Stimulated activated CD8-positive, alpha-beta memory T cell treated with anti-CD3 and anti-CD28 coated beads, Interleukin-12 subunit alpha, Interleukin-12 subunit beta, amount 100 ng/mL, for 1 hour (primary cell): ENCODE data around the gene STYXL1.
"Not testable (repeated sequence)": the region's sequence is repeated elsewhere in the genome, so short reads cannot be mapped to it uniquely, and the experiment has no call there.

Experiments
- DNase-seq: peaks from one replicate; pipeline ENCODE4 v3.0.0-alpha.2; 2020; ENCODE audit warnings: low read depth

The STYXL1 gene

GRCh38 chr7:76037310-76037709 is 10.5 kb downstream of the STYXL1 start:
- no peak for DNase-seq

- no peak for DNase-seq
Measured at GRCh38 chr7:76031964-76032363, 15.8 kb downstream of the STYXL1 start.

GRCh38 chr7:76029682-76030081 is 18.1 kb downstream of the STYXL1 start:
- not testable (repeated sequence) for DNase-seq

- no peak for DNase-seq
Measured at GRCh38 chr7:76023002-76023401, 24.8 kb downstream of the STYXL1 start.

GRCh38 chr7:76022026-76022780 is 25.6 kb downstream of the STYXL1 start:
- DNase-seq: no peak

GRCh38 chr7:76020031-76020714 is 27.6 kb downstream of the STYXL1 start:
- peak; percentile 49 for DNase-seq

GRCh38 chr7:76018520-76018919 is 29.3 kb downstream of the STYXL1 start:
- DNase-seq: not testable (repeated sequence)

GRCh38 chr7:76016191-76016947 is 31.4 kb downstream of the STYXL1 start:
- no peak for DNase-seq

GRCh38 chr7:76011442-76011861 is 36.3 kb downstream of the STYXL1 start:
- DNase-seq: no peak

GRCh38 chr7:76009672-76010600 is 37.9 kb downstream of the STYXL1 start:
- no peak for DNase-seq

- no peak for DNase-seq
Measured at GRCh38 chr7:76008156-76008687, 39.6 kb downstream of the STYXL1 start.

GRCh38 chr7:76005004-76005403 is 42.8 kb downstream of the STYXL1 start:
- DNase-seq: not testable (repeated sequence)

GRCh38 chr7:76003351-76003750 is 44.4 kb downstream of the STYXL1 start:
- no peak for DNase-seq

GRCh38 chr7:76002822-76003221 is 45.0 kb downstream of the STYXL1 start:
- DNase-seq: no peak

GRCh38 chr7:76002139-76002538 is 45.7 kb downstream of the STYXL1 start:
- DNase-seq: no peak

- DNase-seq: no peak
Measured at GRCh38 chr7:76000566-76000965, 47.2 kb downstream of the STYXL1 start.

- DNase-seq: no peak
Measured at GRCh38 chr7:75998038-75998437, 49.8 kb downstream of the STYXL1 start.

GRCh38 chr7:75996476-75996875 is 51.3 kb downstream of the STYXL1 start:
- no peak for DNase-seq

- DNase-seq: no peak
Measured at GRCh38 chr7:75995996-75996395, 51.8 kb downstream of the STYXL1 start.

- no peak for DNase-seq
Measured at GRCh38 chr7:75995052-75995471, 52.7 kb downstream of the STYXL1 start.

GRCh38 chr7:75994388-75995051 is 53.3 kb downstream of the STYXL1 start, which contains the start of gene TMEM120A:
TMEM120A (minus strand) TSS chr7:75994595; CDS start chr7:75994570, 25 bp downstream.
- peak; percentile 90 for DNase-seq
